NT2/D1 (cell line): Measurements from ENCODE around the gene EPN2.

Experiments used
- DNase-seq: peaks from one replicate; pipeline ENCODE4 v3.0.0-alpha.2; 2011; ENCODE audit warnings: low read depth, low spot score
- H3K27me3 ChIP-seq: 2 replicates; pipeline ENCODE4 v1.6.0; 2011; ENCODE audit warnings: mild to moderate bottlenecking; ENCODE audit not compliant: insufficient read length, insufficient read depth
- H3K36me3 ChIP-seq: 2 replicates; pipeline ENCODE4 v1.6.1; 2011; ENCODE audit warnings: mild to moderate bottlenecking, low read length, mixed read lengths; ENCODE audit not compliant: insufficient read depth, insufficient read length
- H3K4me1 ChIP-seq: 2 replicates; pipeline ENCODE4 v1.5.1; 2011; ENCODE audit not compliant: insufficient read depth, insufficient read length
- H3K4me3 ChIP-seq: 2 replicates; pipeline ENCODE4 v1.5.1; 2011; ENCODE audit warnings: low read depth; ENCODE audit not compliant: insufficient read length
- H3K9ac ChIP-seq: 2 replicates; pipeline ENCODE4 v1.6.0; 2011; ENCODE audit warnings: low read depth; ENCODE audit not compliant: insufficient read length
- H3K9me3 ChIP-seq: 2 replicates; pipeline ENCODE4 v1.5.1; 2011; ENCODE audit warnings: mild to moderate bottlenecking, low read length; ENCODE audit not compliant: insufficient read depth
- SUZ12 ChIP-seq: IDR thresholded peaks from 2 replicates; pipeline ENCODE4 v1.6.1; 2011; ENCODE audit not compliant: insufficient read length, insufficient read depth; ENCODE audit errors: extremely low read depth
- YY1 ChIP-seq: IDR thresholded peaks from 2 replicates; pipeline ENCODE4 v1.6.1; 2011; ENCODE audit not compliant: insufficient read length, insufficient read depth
- ZNF274 ChIP-seq: IDR thresholded peaks from 2 replicates; pipeline ENCODE4 v1.6.1; 2011; ENCODE audit warnings: mild to moderate bottlenecking, low read depth, low read length

Gene EPN2

DNA sequence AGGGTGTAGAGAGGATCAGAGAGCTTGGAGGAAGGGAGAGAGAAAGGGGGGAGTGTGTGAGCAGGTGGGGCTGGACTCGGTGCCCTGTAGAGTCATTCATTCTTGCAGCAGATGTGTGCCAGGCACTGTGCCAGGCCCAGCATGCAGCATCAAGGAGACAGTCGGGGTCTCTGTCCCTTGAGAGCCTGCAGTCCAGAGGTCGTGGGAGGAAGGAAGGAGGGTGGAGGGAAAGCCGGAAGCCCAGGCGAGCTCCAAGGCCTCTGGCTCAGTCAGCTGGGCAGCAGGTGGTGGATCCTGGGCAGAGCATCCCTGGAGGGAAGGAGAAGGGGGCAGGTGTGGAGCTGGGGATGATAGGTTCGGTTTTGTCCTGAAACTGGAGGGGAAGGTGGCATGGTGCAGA, 27.5 kb downstream of the EPN2 start:
- no peaks in the 10 kb centered on the region for H3K9me3 ChIP-seq
- no peaks in the 10 kb centered on the region for H3K4me1 ChIP-seq
- no peaks in the 10 kb centered on the region for H3K27me3 ChIP-seq
- no peak for DNase-seq
- no peak overlapping the region for H3K4me3 ChIP-seq
- peaks cover 7% of the 10 kb centered on the region for H3K36me3 ChIP-seq
- H3K9ac ChIP-seq = no peak overlapping the region
- no peak for TF ChIP-seq ZNF274

DNA sequence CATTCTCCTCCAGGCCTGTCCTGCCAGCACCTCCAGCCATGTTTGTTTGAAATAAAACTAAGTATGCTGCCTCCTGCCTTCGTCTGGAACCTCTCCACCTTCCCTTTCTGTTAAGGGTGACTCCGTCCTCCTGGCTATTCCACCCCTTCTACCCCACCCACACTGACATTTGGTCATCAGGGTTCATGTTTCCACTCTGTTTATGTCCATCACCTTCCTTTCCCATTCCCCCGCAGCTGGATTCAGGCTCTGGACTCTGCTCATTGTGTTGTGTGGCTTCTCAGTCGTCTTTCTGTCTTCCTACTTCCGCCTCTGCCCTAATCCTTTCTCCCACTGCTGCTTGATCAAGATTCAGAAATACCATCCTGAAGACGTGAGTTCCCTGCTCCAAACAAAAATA, 28.6 kb downstream of the EPN2 start:
- Histone ChIP-seq H3K4me1 (peaks cover 2% of the 10 kb centered on the region), H3K9ac (no peak overlapping the region), H3K9me3 (no peaks in the 10 kb centered on the region), H3K36me3 (peaks cover 7% of the 10 kb centered on the region), H3K27me3 (no peaks in the 10 kb centered on the region), H3K4me3 (no peak overlapping the region)
- DNase-seq = no peak
- TF ChIP-seq SUZ12 (no peak), ZNF274 (no peak), YY1 (no peak)

DNA sequence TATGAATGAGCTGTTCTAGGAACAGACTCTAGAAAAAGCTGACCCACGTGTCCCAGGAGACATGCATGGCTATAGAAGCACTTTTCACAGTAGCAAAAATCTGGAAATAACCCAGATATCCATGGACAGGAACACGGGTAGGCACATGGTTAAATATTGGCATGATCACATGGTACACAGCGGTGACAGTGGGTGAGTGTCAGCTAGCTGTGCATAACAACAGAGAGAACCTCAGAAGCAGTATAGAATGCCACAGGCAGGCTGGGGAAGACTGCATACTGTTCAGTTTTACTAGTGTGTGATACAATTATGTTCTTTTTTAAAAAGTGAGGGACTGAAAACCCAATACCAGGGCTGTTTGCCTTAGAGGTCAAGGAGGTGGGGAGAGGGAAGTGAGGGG, 31.4 kb downstream of the EPN2 start:
- Histone ChIP-seq H3K4me3 (no peak overlapping the region), H3K9ac (no peak overlapping the region), H3K36me3 (peaks cover 21% of the 10 kb centered on the region), H3K9me3 (no peaks in the 10 kb centered on the region), H3K4me1 (peaks cover 2% of the 10 kb centered on the region), H3K27me3 (no peaks in the 10 kb centered on the region)
- no peak for DNase-seq
- TF ChIP-seq YY1 (no peak), ZNF274 (no peak), SUZ12 (no peak)

DNA sequence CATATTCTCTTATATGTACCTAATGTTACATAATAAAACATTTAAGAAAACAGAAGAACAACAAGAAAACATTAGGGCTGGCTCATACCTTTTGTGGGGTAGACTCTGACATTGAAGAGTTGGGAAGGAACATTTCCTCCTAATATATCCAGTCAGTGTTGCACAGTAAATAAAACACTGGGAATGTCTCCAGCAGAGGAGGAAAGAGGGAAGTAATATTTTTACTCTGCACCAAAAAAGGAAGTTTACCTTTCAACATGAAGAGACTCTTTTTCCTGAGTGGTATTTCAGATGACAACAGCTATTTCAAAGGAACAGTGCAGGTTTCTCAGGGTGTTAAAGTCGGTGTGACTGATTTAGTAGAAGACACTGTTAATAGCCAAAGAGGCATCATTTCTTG, 31.9 kb downstream of the EPN2 start:
- Histone ChIP-seq H3K9me3 (no peaks in the 10 kb centered on the region), H3K4me1 (peaks cover 2% of the 10 kb centered on the region), H3K9ac (no peak overlapping the region), H3K36me3 (peaks cover 26% of the 10 kb centered on the region), H3K4me3 (no peak overlapping the region), H3K27me3 (no peaks in the 10 kb centered on the region)
- DNase-seq = no peak
- no peak for TF ChIP-seq SUZ12
- TF ChIP-seq YY1 = no peak
- TF ChIP-seq ZNF274 = no peak

DNA sequence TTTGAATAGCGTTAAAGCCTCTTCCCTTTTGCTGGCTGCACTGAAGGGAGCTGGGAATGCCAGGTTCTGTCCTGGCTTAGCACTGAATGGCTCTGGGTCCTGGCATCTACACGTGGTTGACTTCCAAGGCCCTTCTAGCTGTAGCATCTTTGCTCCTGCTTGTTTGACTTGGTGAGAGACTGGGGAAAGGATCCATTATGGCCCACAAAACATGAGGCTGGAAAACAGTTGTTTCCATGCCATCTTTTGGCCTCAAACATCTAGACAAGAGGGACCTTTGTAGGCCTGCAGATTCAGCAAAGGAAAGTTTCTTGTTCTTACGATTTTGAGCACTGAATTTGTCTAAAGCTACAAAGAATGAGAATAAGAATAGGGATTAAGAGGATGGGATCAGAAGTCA, 32.5 kb downstream of the EPN2 start:
- H3K4me3 ChIP-seq = no peak overlapping the region
- TF ChIP-seq ZNF274 (no peak), YY1 (no peak), SUZ12 (no peak)

DNA sequence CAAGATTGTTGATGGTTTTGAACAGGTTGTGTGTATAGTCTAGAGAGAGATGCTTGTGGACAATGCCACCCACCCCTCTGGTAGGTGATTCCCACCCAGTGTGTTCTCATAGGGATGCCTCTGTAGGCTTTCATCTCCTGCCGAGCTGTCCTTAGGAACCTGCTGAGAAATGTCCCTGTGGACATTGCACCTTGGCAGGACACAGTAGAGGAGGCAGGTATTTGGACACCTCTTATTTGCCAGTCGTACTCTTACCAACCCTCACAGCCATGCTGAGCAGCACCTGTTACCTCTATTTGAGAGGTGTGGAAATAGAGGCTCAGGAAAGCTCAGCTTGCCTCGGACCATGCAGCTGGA, 33.2 kb downstream of the EPN2 start:
- DNase-seq = no peak
- no peak overlapping the region for H3K4me3 ChIP-seq
- H3K9me3 ChIP-seq = no peaks in the 10 kb centered on the region
- H3K36me3 ChIP-seq = peaks cover 31% of the 10 kb centered on the region
- no peaks in the 10 kb centered on the region for H3K27me3 ChIP-seq
- peaks cover 2% of the 10 kb centered on the region for H3K4me1 ChIP-seq
- H3K9ac ChIP-seq = no peak overlapping the region
- TF ChIP-seq YY1 = no peak
- TF ChIP-seq SUZ12 = no peak
- TF ChIP-seq ZNF274 = no peak

More for the DNA sequence above, 32.5 kb downstream of the EPN2 start:
- H3K36me3 ChIP-seq = peaks cover 29% of the 10 kb centered on the region
- no peak overlapping the region for H3K9ac ChIP-seq
- H3K4me1 ChIP-seq = peaks cover 2% of the 10 kb centered on the region
- H3K9me3 ChIP-seq = no peaks in the 10 kb centered on the region
- no peak for DNase-seq
- no peaks in the 10 kb centered on the region for H3K27me3 ChIP-seq

DNA sequence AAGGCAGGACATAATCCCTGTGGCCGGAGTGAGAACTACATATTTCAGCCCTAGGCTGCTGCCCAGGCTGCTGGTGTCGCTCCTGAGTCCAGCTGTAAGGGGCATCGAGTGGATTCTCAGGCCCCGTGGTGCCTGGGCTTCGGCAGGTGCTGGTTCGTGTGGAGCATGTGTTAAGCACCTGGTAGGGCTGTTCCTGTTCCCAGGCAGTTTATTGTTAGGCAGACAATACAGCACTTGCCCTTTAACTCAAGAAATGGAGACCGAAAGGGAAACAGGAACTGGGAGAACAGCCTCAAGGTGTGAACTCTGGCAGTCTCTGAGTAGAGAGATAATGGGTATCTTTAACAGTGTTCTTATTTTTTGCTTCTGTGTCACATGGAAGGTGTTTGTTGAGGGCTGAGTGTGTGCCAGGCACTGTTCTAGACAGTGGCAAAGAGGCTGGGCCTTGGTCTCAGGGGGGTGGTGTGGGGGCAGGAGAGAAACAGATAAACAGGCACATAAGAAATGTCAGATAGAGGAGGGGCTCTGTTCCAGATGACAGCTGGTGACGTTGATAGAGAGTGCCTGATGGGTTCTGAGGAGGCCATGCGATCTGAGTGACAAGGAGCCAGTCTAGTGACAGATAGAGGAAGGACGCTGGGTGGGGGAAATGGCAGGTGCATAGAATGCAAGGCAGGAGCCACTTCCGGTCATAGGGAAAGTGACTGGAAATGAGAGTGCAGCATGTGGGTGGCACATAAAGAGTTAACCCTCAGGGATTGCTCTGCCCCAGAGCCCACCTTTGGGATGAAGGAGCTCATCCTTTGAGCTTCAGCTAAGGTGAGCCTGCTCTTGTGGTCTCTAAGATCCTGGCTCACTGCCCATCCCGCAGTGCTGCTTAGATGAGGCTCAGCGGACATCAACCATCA, 33.8 kb downstream of the EPN2 start:
- TF ChIP-seq YY1 (no peak), ZNF274 (no peak)
- DNase-seq = no peak
- Histone ChIP-seq H3K9me3 (no peaks in the 10 kb centered on the region), H3K4me1 (peaks cover 2% of the 10 kb centered on the region), H3K9ac (no peak overlapping the region), H3K36me3 (peaks cover 30% of the 10 kb centered on the region), H3K4me3 (no peak overlapping the region), H3K27me3 (no peaks in the 10 kb centered on the region)
